Lung (tissue), 12 donors: ENCODE measurements around the gene DDA1. TPM values are rescaled to one million over a fixed set of nuclear protein-coding genes. Genes with fewer than 3 reads are reported as not detected.

Experiments used
- ATAC-seq: fragments of 200-7000 bp; cut with Tn5 transposase; one replicate; pipeline ENCODE4 v1.9.1; 2020; ENCODE audit warnings: moderate number of reproducible peaks; ENCODE audit not compliant: insufficient read depth, low FRiP score
- DNase-seq, 3 donors: peaks; one replicate each; pipeline ENCODE4 v3.0.0-alpha.2; 2013 to 2017
- H3K27ac ChIP-seq, 2 donors: one replicate each; pipeline ENCODE4 v1.5.1; 2013; ENCODE audit warnings: mild to moderate bottlenecking in 2 of 2, moderate library complexity in 2 of 2, control low read depth in 1 of 2, inconsistent platforms in 1 of 2, low read depth in 1 of 2, low read length in 1 of 2
- H3K27me3 ChIP-seq, 3 donors: one replicate each; pipeline ENCODE4 v1.5.1; 2013; ENCODE audit warnings: low read length in 2 of 3; ENCODE audit not compliant: control insufficient read depth in 3 of 3, insufficient read depth in 3 of 3
- H3K36me3 ChIP-seq, 4 donors: one replicate each; pipeline ENCODE4 v1.5.1; 2013; ENCODE audit warnings: low read length in 4 of 4, mild to moderate bottlenecking in 1 of 4, moderate library complexity in 1 of 4; ENCODE audit not compliant: control insufficient read depth in 4 of 4, insufficient read depth in 4 of 4
- H3K4me1 ChIP-seq, 5 donors: one replicate each; pipeline ENCODE4 v1.5.1; 2013; ENCODE audit warnings: low read length in 5 of 5, mild to moderate bottlenecking in 2 of 5, moderate library complexity in 1 of 5; ENCODE audit not compliant: control insufficient read depth in 5 of 5, insufficient read depth in 5 of 5
- H3K4me3 ChIP-seq: one replicate; pipeline ENCODE4 v1.5.1; 2013; ENCODE audit warnings: mild to moderate bottlenecking, control low read depth, moderate library complexity
- H3K9ac ChIP-seq, 2 donors: one replicate each; pipeline ENCODE4 v1.5.1; 2013; ENCODE audit warnings: low read length in 2 of 2, control low read depth in 1 of 2; ENCODE audit not compliant: insufficient read depth in 1 of 2
- H3K9me3 ChIP-seq, 4 donors: one replicate each; pipeline ENCODE4 v1.5.1; 2013; ENCODE audit warnings: low read length in 3 of 4, mild to moderate bottlenecking in 1 of 4, moderate library complexity in 1 of 4; ENCODE audit not compliant: control insufficient read depth in 4 of 4, insufficient read depth in 3 of 4
- CTCF ChIP-seq: IDR thresholded peaks from 2 replicates; pipeline ENCODE4 v1.5.1; 2012; ENCODE audit warnings: mild to moderate bottlenecking; ENCODE audit errors: control extremely low read depth, extremely low read depth
- WGBS, 2 donors: extraction: QIAGEN DNeasy Blood & Tissue Kit; methylation state at CpG; one replicate each; pipeline ENCODE4 v1.1.7; 2013; 5-methylcytosine and 5-hydroxymethylcytosine counted together
- polyA plus RNA-seq, 2 donors: library from polyadenylated mRNA; stranded (reverse); fragments of 200-250 nt; gene quantifications; one replicate each; pipeline ENCODE4 v1.2.1, GENCODE V29; 2013
- total RNA-seq, 2 donors: library from RNA; depleted of rRNA in 1 of 2; stranded (reverse); fragments of >200 nt in 1 of 2; gene quantifications; one replicate each; pipeline ENCODE4 v1.2.1, GENCODE V29; 2014 to 2021
- donor health status: control.
- donor health status: control.
- donor health status: Bipolar disorder and iron deficiency.
- donor health status: healthy.
- donor health status: DM: yes; HTN: yes; CAD: no.

The DDA1 gene
- total and polyA plus RNA-seq, 4 donors, result 16.1 to 66.5 (median 50.5) TPM

DNA sequence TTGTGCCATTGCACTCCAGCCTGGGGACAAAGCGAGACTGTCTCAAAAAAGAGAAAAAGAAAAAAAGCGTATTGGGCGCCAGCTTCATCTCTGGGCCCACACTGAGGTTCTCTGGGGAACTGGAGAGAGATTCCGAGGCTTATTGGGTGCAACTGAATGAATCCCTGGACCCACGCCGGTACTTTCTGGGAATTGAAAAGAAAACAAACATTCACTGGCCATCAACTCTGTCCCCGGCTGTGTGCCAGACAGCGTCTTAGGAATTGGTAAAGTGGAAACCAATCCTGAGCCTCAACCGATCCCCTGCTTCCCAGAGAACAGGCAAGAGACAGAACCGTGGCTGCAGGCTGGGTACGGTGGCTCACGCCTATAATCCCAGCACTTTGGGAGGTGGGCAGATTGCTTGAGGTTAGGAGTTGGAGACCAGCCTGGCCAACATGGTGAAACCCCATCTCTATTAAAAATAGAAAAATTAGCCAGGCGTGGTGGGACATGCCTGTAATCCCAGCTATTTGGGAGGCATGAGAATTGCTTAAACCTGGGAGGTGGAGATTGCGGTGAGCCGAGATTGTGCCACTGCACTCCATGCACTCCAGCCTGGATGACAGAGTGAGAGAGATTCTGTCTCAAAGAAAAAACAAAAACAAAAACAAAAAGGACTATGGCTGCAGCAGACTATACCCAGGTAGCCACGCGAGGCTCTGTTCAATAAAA is 16.7 kb downstream of the DDA1 start:
- 80 to 87% methylated on average over 17 of the region's 17 CpGs for WGBS, 2 donors

DNA sequence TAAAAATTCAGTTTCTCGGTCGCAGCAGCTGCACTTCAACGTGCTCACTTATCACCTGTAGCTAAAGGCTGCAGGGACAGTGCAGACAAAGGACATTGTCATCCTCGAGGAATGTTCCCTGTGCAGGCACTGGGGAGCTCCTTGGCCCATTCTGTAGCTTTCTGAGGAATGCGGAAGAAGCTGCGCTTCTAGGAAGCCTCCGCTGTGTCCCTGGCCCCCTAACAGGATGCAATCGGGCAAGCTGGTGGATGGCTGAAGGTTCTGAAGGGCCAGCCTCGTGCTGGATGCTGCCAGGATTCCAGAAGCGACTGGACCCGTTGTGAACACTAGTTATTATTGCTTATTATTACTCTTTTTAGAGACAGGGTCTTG is 17.2 kb downstream of the DDA1 start:
- peaks cover 0 to under 1% (median 0%) of the 10 kb centered on the region in 4 donors for H3K9me3 ChIP-seq
- no peak overlapping the region for H3K4me3 ChIP-seq
- H3K4me1 ChIP-seq, result peaks cover 0 to 8% (median 6%) of the 10 kb centered on the region in 5 donors
- peaks cover 0 to 18% (median 4%) of the 10 kb centered on the region in 4 donors for H3K36me3 ChIP-seq
- peaks cover 0 to 9% (median 2%) of the 10 kb centered on the region in 3 donors for H3K27me3 ChIP-seq
- WGBS, 2 donors, result 83 to 88% methylated on average over 11 of the region's 11 CpGs
- TF ChIP-seq CTCF, result no peak
- no peak overlapping the region for H3K9ac ChIP-seq
- H3K27ac ChIP-seq, result no peak overlapping the region
- ATAC-seq, result no peak
- no peak for DNase-seq

More for the DNA sequence above, 16.7 kb downstream of the DDA1 start:
- DNase-seq (no peak), ATAC-seq (no peak)
- H3K27ac ChIP-seq, result no peak overlapping the region
- H3K4me3 ChIP-seq, result no peak overlapping the region
- TF ChIP-seq CTCF, result no peak
- peaks cover 0 to 2% (median 0%) of the 10 kb centered on the region in 4 donors for H3K9me3 ChIP-seq
- H3K27me3 ChIP-seq, result peaks cover 0 to 9% (median 2%) of the 10 kb centered on the region in 3 donors
- H3K36me3 ChIP-seq, result peaks cover 0 to 21% (median 6%) of the 10 kb centered on the region in 4 donors
- H3K4me1 ChIP-seq, result peaks cover 0 to 8% (median 6%) of the 10 kb centered on the region in 5 donors
- no peak overlapping the region for H3K9ac ChIP-seq

- Histone ChIP-seq H3K4me3 (no peak overlapping the region), H3K9ac (no peak overlapping the region), H3K36me3 (peaks cover 0 to 14% (median 1%) of the 10 kb centered on the region in 4 donors), H3K27me3 (peaks cover 0 to 9% (median 2%) of the 10 kb centered on the region in 3 donors), H3K9me3 (no peaks in the 10 kb centered on the region), H3K27ac (no peak overlapping the region), H3K4me1 (peaks cover 0 to 8% (median 6%) of the 10 kb centered on the region in 5 donors)
- ATAC-seq (no peak), DNase-seq (no peak)
- WGBS, 2 donors, result 92 to 95% methylated on average over 26 to 27 of the region's 27 CpGs
- TF ChIP-seq CTCF, result no peak
Observed at GRCh38 chr19:17327068-17327653, 17.8 kb downstream of the DDA1 start.
